Renal pelvis (tissue), 4 donors: ENCODE measurements around the gene ZNF215. TPM values are rescaled to one million over a fixed set of nuclear protein-coding genes. Genes with fewer than 3 reads are reported as not detected.
"Not testable (repeated sequence)": the region's sequence is repeated elsewhere in the genome, so short reads cannot be mapped to it uniquely, and the experiment has no call there.

Experiments
- DNase-seq: peaks from one replicate; pipeline ENCODE4 v3.0.0-alpha.2; 2013
- polyA plus RNA-seq, 3 donors: library from polyadenylated mRNA; unstranded; fragments of 120-200 nt; gene quantifications; one replicate each; pipeline ENCODE4 v1.2.1, GENCODE V29; 2013; ENCODE audit not compliant: insufficient read length in 3 of 3

Gene ZNF215
- polyA plus RNA-seq, 3 donors, result 2.9 to 4.4 (median 3.0) TPM

DNA sequence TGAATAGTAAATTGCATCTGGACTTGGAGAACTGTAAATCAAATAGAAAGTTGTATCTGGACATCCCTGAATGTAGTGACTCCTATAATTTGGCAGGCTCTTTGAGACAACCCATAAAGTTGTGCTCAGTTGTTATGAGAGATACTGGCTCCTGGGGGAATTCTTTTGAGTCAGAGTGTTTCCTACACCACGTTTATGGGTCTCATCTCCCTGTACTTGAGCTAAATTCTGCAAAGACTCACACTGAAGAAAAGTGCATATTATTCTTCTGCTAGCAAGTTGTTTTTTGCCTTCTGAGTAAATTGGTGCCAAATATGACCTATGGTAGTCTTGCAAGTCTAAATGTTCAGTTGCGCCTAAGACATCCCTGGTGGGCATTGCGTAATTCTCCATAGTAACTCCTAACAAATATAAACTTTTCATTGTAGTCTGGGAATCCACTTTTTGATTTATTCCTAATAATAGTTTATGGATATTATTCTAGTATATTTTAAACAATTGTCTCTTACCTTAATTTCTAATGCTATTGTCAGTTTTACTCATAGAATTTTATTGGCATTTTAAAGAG, 5.0 kb downstream of the ZNF215 start:
- no peak for DNase-seq

DNA sequence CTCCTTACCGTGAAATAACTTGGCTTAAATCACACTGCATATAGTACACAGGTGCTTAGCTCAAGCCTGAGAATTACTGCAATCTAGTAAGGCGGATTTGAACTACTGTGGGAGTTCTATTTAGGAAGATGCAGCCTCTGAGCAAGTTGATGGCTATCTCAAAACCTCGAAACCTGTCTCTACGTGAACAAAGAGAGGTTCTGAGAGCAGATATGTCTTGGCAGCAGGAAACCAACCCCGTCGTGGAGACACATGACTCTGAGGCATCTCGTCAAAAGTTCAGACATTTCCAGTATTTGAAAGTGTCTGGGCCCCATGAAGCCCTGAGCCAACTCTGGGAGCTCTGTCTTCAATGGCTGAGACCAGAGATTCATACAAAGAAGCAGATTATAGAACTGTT, 5.9 kb downstream of the ZNF215 start:
- no peak for DNase-seq

GRCh38 chr11:6941970-6942369, 15.7 kb downstream of the ZNF215 start:
- no peak for DNase-seq

GRCh38 chr11:6943131-6943530, 16.9 kb downstream of the ZNF215 start:
- DNase-seq, result no peak

DNA sequence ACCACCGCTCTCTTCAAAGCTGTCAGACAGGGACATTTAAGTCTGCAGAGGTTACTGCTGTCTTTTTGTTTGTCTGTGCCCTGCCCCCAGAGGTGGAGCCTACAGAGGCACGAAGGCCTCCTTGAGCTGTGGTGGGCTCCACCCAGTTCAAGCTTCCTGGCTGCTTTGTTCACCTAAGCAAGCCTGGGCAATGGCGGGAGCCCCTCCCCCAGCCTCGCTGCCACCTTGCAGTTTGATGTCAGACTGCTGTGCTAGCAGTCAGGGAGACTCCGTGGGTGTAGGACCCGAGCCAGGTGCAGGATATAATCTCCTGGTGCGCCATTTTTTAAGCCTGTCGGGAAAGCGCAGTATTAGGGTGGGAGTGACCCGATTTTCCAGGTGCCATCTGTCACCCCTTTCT, 28.0 kb downstream of the ZNF215 start:
- DNase-seq, result not testable (repeated sequence)

DNA sequence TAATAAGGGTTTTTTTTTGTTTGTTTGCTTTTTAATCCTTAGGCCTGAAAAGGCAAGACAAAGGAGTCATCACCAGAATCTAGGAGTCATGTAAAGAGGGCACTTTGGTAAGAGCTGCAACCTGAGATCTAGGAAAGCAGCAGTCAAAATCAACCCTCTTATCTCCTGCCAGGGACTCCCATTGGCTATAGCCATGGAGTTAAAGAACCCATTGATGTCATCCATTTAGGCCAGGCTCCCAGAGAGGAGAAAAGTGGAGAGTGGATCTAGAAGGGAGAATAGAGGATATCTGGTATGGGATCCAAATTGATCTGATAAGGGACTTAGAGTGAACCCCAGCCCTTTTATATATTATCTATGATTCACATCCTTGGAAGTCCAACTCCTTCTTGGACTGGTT, 35.9 kb downstream of the ZNF215 start:
- no peak for DNase-seq

DNA sequence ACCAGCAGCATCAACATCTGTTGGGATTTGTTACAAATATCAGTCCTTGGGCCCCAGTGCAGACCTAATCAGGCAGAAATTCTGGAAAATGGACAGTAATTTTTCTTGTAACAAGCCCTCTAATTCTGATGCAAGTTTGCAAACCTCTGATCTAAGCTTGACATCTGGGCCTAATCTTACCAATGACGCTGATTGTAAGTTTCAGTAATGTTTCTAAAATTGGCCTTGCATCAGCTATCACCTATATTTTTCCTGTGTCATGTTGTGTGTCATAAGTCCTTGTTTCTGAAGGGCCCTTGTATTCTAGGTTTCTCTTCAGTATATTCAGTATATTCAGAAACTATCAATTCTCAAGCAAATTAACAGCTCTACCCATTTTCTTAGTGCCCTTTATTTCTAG, 36.4 kb downstream of the ZNF215 start:
- no peak for DNase-seq

DNA sequence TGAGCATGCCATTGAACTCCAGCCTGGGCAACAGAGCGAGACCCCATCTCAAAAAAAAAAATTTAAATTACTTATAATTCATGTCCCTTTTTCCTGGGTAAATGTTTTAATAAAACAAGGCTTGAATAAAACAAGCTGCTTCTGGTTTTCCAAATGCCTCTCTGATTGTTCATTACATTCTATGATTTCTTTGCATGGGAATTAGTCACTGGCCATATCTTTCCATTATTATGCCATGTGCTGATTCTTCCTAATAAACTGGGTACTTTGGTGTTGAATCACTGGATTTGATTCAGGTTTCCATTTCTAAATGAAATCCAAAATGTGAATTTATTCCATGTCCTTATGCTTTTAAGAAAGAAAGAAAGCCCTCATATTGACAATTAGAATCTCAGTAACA, 42.6 kb downstream of the ZNF215 start:
- no peak for DNase-seq

DNA sequence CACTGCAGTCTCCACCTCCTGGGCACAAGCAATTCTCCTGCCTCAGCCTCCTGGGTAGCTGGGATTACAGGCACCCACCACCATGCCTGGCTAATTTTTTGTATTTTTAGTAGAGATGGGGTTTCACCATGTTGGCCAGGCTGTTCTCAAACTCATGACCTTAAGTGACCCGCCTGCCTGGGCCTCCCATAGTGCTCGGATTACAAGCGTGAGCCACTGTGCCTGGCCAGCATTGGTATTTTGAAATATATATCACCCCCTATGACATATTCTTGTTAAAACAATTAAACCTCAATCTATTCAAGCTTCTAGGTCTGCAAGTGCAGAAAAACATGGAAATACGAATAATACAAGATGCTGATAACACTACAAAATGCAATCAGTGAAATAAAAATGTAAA, 43.6 kb downstream of the ZNF215 start:
- not testable (repeated sequence) for DNase-seq

- DNase-seq, result no peak
Observed at GRCh38 chr11:6979365-6979764, 53.1 kb downstream of the ZNF215 start.

DNA sequence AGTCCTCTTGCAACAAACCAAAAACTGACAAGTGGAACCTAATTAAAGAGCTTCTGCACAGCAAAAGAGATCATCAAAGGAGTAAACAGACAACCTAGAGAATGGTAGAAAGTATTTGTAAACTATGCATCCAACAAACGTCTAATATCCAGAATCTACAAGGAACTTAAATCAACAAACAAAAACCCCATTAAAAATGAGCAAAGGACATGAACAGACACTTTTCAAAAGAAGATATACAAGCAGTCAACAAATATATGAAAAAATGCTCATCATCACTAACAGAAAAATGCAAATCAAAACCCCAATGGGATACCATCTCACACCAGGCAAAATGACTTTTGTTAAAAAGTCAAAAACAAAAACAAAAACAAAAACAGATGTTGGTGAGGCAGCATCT, 60.3 kb downstream of the ZNF215 start:
- DNase-seq, result no peak

GRCh38 chr11:6988506-6988905, 62.3 kb downstream of the ZNF215 start:
- DNase-seq, result no peak

GRCh38 chr11:6991227-6991626, 65.0 kb downstream of the ZNF215 start:
- no peak for DNase-seq

DNA sequence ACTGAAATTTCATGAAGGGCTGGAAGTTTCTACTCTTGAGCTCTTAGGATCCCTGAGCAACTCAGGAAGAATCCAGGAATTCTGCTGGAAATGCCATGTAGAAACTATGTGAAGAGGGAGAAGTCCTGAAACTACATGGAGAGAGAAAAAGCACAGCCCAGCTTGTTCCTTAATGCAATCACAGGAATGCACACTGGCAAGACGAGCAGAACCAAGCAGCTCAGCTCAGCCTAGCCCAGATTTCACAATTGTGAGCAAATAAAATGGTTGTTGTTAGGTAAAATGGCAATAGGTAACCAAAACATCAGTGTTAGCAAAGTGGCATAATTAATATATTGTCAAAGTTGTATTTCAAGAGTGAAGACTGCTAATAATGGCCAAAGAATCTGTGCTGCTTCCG, 65.8 kb downstream of the ZNF215 start:
- no peak for DNase-seq

DNA sequence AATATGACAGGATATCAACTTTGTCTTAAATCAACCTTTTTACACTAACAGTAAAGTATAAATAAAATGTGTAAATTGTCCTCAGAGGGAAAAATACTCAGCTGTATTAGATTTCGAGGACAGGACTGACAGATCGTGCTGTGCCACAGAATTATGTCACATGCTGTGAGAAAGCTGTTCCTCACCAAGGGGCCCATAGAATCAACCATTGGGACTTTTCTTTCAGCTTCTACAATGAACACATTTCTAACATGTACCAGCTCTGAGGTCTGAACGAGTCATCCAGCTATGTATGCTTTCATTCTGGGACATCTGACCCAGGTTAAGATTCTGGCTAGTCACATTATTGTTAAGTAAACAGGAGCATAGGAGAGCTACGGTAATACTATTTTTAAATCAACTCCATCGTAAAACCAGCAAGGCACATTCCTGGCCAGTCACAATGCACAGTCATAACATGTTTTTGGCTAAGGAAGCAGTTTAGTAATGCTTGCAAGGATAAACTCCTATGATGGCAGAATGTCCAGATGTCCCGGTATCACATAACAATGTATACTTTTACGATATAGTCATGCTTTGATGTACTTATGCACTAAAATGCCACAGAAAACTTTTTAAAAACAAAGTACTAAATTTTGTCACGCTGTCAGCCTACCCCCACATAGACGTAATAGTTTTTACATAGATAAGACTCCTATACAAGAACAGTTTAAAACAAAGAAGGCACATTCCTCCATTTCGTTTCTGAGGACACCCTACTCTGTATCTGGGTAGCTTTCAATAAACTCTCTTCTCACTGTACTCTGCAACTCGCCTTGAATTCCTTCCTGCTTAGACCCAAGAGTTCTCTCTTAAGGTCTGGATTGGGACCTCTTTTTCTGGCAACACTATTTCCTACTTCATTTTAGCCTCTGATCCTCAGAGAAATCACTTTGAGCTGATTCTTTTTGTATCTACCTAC, 66.5 kb downstream of the ZNF215 start:
- peak; percentile 23 for DNase-seq

DNA sequence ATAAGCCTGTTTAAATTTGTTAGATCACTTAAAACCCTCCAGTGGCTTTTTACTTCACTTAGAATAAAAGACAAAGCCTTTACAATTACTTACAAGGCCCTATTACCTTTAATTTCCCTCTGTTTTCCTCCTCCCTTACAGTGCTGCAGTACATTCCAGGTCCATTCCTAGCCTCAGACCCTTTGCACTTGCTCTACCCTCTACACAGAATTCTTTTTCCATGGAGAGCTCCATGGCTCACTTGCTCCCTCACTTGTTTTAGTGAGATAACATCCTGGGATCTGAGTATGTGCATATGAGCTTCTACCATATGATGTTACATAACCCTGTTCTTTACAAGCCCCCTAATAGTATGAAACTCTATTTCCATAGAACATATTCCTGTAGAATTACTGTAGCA, 69.5 kb downstream of the ZNF215 start:
- DNase-seq, result no peak

GRCh38 chr11:7004482-7004881, 78.3 kb downstream of the ZNF215 start:
- no peak for DNase-seq

Other genes with a start within 250 kb of the ZNF215 start
- 10 to 100 TPM; 68.0 to 88.5 (median 79.3) TPM for gene MRPL17, start 243.1 kb upstream of the ZNF215 start, polyA plus RNA-seq
- under 1 TPM in 2 of 3 donors, not detected in 1; 0.07 to 0.08 TPM for gene OR2AG2, start 154.4 kb upstream of the ZNF215 start, polyA plus RNA-seq
- under 1 TPM in 2 of 3 donors, not detected in 1; 0.01 to 0.09 TPM for gene OR2AG1, start 143.4 kb upstream of the ZNF215 start, polyA plus RNA-seq
- not detected for gene OR6A2, start 126.7 kb upstream of the ZNF215 start, polyA plus RNA-seq
- gene OR10A5, start 80.7 kb upstream of the ZNF215 start, polyA plus RNA-seq, result not detected
- under 1 TPM in 2 of 3 donors, not detected in 1; 0.05 to 0.09 TPM for gene OR10A2, start 63.4 kb upstream of the ZNF215 start, polyA plus RNA-seq
- not detected for gene OR10A4, start 49.8 kb upstream of the ZNF215 start, polyA plus RNA-seq
- gene OR2D2, start 33.9 kb upstream of the ZNF215 start, polyA plus RNA-seq, result not detected
- not detected for gene OR2D3, start 5.4 kb upstream of the ZNF215 start, polyA plus RNA-seq
- gene ZNF214, start 93.9 kb downstream of the ZNF215 start, polyA plus RNA-seq, result 10 to 100 TPM; 11.5 to 12.6 (median 11.9) TPM
- gene NLRP14, start 94.1 kb downstream of the ZNF215 start, polyA plus RNA-seq, result under 1 TPM; 0.56 to 0.99 (median 0.77) TPM
- gene RBMXL2, start 162.6 kb downstream of the ZNF215 start, polyA plus RNA-seq, result under 1 TPM; 0.07 to 0.24 (median 0.12) TPM